NCI-H460 (cell line): ENCODE data around the gene TFEB. TPM values are rescaled to one million over a fixed set of nuclear protein-coding genes. Genes with fewer than 3 reads are reported as not detected.
A peak's percentile ranks its signal among the peaks of the same experiment; 100 is the strongest.

Experiments
- DNase-seq: peaks from one replicate; pipeline ENCODE4 v3.0.0-alpha.2; 2016; ENCODE audit warnings: low read depth; ENCODE audit errors: extremely low read depth
- total RNA-seq: library from RNA; depleted of rRNA; stranded (reverse); fragments of >200 nt; shearing (Covaris generic); gene quantifications from 2 replicates; pipeline ENCODE4 v1.2.3, GENCODE V29; 2014

The TFEB gene
- total RNA-seq, 1 experiment from 2014 or later = 3.1 TPM

DNA sequence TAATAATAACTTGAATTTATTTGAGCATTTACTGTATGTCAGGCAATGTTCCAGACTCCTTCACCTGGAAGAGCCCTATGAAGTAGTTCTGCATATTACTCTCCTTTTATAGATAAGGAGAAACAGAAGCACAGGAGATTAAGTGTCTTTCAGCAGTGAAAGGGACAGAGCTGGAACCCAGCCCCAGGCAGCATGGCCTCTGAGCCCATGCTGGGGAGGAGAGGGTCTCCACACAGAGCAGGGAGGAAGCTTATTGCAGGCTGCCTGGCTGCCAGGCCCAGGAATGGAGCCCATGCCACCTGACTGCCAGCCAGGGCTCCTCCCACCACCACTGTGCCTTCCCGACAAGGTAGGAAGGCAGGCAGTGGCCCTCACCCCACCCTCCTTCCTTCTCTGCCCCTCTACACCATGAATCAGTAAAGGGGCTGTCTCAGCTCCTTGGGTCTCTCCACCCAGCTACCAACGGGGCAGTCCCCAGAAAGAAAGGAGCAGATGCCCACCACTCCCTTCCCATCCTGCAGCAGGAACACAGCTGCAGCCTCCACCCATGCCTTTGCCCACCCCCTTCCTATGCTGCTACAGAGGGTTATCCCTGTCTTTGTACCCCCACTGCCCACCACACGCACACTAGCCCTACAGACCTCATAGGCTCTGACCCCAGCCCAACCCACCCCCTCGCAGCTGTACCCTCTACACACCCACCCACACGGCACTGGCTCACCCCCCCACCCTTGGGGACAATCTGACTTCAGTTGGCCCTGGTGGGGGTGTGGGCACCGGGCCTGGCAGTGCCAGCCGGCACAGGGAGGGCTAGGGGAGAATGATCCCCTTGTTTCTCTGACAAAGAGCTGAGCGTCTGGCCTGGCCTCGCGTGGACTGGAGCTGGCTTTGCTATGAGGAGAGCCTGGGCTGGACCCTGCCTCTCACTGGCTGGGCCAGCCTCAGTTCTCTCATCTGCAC, 41.8 kb downstream of the TFEB start:
- DNase-seq = no peak

- DNase-seq = no peak
These were observed 42.7 kb downstream of the TFEB start for GRCh38 chr6:41692730-41693129.

- DNase-seq = no peak
These were observed 43.2 kb downstream of the TFEB start for GRCh38 chr6:41692080-41692675.

- no peak for DNase-seq
These were observed 43.9 kb downstream of the TFEB start for GRCh38 chr6:41691426-41692079.

DNA sequence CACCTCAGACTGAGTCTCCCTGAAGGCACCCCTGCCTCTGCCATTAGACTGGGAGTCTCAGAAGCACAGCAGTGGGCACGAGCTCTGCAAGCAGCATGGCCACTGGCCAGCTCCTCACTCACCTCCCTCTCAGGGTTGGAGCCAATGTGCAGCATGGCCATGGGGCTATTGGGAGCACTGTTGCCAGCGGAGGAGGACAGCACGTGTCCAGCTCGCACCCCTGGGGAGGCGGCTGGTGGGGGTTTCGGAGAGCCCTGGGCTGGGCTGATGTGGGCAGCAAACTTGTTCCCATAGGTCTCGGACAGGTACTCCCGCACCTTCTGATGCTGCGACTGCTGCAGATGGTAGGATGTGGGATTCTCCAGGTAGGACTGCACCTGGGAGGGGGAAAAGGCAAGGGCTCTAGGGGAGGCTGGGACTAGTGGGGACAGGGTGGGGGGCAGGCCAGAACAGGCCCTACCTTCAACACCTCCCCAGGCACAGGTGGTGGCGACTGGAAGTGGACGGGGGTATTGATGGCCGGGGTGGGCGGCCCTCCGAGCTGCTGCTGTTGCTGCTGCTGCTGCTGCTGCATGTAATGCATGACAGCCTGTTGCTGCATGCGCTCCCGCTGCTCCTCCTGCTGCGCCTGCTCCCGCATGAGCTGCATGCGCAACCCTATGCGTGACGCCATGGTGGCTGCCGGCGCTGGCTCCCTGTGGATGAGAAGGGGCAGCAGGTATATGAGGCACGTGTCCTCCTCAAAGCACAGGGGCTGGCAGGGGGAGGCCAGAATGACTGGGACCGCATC, 44.7 kb downstream of the TFEB start:
- no peak for DNase-seq

GRCh38 chr6:41689171-41690008, 46.0 kb downstream of the TFEB start:
- no peak for DNase-seq

- no peak for DNase-seq
These were observed 47.0 kb downstream of the TFEB start for GRCh38 chr6:41688256-41688965.

DNA sequence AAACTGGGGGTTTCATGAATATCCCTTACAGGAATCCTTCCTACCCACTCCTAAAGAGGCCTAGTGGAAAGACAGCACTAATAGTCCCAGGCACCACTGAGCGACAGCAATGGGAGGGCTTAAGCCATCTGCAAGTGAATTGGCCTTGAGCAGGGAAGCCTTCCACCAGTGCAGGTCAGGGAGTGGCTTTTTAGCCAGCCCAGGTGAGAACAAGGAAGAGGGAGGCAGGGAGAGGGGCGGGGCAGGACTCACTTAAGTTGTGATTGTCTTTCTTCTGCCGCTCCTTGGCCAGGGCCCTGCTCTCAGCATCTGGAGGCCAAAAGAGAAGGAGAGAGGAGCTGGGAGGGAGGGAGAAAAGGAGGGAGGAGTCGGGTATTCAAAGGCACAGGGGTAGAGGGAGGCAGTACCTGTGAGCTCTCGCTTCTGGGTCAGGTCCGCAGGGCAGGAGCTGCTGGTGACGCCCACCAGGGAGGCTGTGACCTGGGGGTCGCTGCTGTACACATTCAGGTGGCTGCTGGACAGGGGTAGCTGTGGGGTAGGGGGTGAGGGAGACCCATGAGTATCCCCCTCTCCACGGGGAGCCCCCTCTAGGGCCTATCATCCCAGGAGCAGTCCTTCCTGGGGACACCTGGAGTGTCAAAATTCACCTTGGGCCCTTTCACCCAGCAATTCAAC, 47.8 kb downstream of the TFEB start:
- DNase-seq = no peak

GRCh38 chr6:41685641-41686380, 49.6 kb downstream of the TFEB start:
- no peak for DNase-seq

GRCh38 chr6:41684311-41685180, 50.9 kb downstream of the TFEB start:
- DNase-seq = no peak

DNA sequence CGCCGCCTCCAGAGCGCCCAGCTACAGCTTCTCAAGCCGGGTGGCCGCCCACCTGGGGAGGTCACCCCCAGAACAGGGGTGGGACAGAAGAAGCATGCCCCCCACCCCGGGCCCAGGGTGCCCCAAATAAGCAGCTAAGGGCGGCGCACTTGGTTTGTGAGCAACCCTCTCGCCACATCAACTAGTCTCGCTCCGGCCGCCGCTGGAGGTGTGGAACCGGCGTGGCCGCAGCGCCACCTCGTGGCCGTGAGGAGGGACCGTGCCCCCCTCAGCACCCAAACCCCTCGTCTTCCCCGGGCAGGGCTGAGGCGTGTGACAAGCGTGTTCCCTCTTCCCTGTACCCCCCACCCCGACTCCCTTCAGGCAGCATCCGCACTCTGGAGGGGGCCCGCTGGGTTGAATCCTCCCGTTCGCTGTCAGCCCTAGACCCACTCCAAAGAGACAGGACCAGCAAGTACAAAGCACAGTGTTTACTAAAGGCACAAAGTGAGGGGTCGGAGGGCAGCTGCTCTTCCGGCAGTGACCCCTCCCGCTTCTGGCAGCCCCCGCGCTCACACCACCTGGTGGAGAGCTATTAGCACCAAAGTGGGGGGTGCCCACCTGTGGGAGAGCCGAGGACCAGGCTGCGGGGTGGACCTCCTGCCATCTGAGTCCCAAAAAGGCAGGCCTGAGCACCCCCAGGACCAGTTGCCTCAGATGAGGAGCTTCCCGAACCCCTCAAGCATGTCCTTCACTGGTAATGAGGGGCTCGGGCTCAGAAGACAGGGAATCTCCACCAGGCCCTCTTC, 51.7 kb downstream of the TFEB start:
- DNase-seq = peak; percentile 49

GRCh38 chr6:41683273-41683522, 52.2 kb downstream of the TFEB start:
- DNase-seq = no peak

GRCh38 chr6:41682497-41683272, 52.7 kb downstream of the TFEB start:
- no peak for DNase-seq

DNA sequence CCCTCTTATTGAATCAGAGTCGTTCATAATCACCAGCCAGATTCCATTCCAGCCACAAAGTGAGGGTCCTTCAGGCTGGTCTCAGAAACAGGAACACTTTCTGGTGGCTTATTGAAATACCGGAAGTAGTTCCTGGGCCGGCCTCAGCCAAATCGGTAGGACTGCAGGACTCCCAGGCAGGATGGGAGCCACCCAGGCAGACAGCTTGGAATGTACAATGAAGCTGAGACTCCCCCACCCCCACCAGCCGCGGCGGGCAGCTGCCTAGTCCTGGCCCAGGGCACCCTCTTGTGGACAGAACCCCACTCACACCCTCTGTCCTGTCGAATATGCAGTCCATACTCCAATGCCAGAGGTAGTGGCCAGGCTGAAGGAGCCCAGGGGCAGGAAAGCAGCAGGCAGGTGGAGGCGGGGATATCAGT, 53.3 kb downstream of the TFEB start:
- peak; percentile 68 for DNase-seq

GRCh38 chr6:41680182-41680965, 55.0 kb downstream of the TFEB start:
- DNase-seq = no peak
